ENCODE data around the gene CPT1B.

CPT1B gene

GRCh38 chr22:50620593-50621355 is 42.5 kb upstream of the CPT1B start (continued):
- no peak for TF ChIP-seq PBX3 (CRISPR knock-in tag; IDR thresholded peaks at IDR 0.05)
- TF ChIP-seq PRDM2 (tag by site-specific recombination; IDR thresholded peaks at IDR 0.05; ENCODE audit: borderline replicate concordance) = no peak
- TF ChIP-seq ZNF843 (tag by site-specific recombination; IDR thresholded peaks at IDR 0.05) = no peak
- TF ChIP-seq ZNF157 (tag by site-specific recombination; IDR thresholded peaks at IDR 0.05) = no peak
- TF ChIP-seq ZNF404 (tag by site-specific recombination; IDR thresholded peaks at IDR 0.05) = no peak
- no peak for TF ChIP-seq ZSCAN5A (tag by site-specific recombination; IDR thresholded peaks at IDR 0.05)
- peak; percentile 94 for TF ChIP-seq PATZ1 (tag by site-specific recombination; IDR thresholded peaks at IDR 0.05)
- no peak for TF ChIP-seq GLI4 (tag by site-specific recombination; IDR thresholded peaks at IDR 0.05)
- TF ChIP-seq MYNN (tag by site-specific recombination; IDR thresholded peaks at IDR 0.05; ENCODE audit: borderline replicate concordance) = no peak
- no peak for TF ChIP-seq ZNF600 (tag by site-specific recombination; IDR thresholded peaks at IDR 0.05)
- no peak; the same call in 1 of the 2 replicates for TF ChIP-seq ZNF629 (tag by site-specific recombination; IDR thresholded peaks at IDR 0.05)
- TF ChIP-seq HOXD13 (CRISPR knock-in tag; IDR thresholded peaks at IDR 0.05; ENCODE audit: borderline replicate concordance) = no peak
- TF ChIP-seq ZNF223 (tag by site-specific recombination; IDR thresholded peaks at IDR 0.05) = no peak
- TF ChIP-seq ZNF280D (tag by site-specific recombination; IDR thresholded peaks at IDR 0.05) = no peak
- no peak for TF ChIP-seq ZNF624 (tag by site-specific recombination; IDR thresholded peaks at IDR 0.05)
- TF ChIP-seq ZNF341 (tag by site-specific recombination; IDR thresholded peaks at IDR 0.05; ENCODE audit: low read depth) = no peak
- TF ChIP-seq ZSCAN4 (tag by site-specific recombination; IDR thresholded peaks at IDR 0.05) = no peak
- TF ChIP-seq ZBTB26 (tag by site-specific recombination; optimal IDR thresholded peaks at IDR 0.05) = peak; percentile 77
- TF ChIP-seq WT1 (tag by site-specific recombination; IDR thresholded peaks at IDR 0.05) = peak; percentile 68
